Stimulated activated CD8-positive, alpha-beta memory T cell treated with anti-CD3 and anti-CD28 coated beads, Interleukin-2, amount 100 ng/mL, for 48 hours (primary cell): Measurements from ENCODE around the gene STPG3.

Experiments
- DNase-seq, 2 donors: peaks; one replicate each; pipeline ENCODE4 v3.0.0-alpha.2; 2020; ENCODE audit warnings: low read depth in 2 of 2

The STPG3 gene

DNA sequence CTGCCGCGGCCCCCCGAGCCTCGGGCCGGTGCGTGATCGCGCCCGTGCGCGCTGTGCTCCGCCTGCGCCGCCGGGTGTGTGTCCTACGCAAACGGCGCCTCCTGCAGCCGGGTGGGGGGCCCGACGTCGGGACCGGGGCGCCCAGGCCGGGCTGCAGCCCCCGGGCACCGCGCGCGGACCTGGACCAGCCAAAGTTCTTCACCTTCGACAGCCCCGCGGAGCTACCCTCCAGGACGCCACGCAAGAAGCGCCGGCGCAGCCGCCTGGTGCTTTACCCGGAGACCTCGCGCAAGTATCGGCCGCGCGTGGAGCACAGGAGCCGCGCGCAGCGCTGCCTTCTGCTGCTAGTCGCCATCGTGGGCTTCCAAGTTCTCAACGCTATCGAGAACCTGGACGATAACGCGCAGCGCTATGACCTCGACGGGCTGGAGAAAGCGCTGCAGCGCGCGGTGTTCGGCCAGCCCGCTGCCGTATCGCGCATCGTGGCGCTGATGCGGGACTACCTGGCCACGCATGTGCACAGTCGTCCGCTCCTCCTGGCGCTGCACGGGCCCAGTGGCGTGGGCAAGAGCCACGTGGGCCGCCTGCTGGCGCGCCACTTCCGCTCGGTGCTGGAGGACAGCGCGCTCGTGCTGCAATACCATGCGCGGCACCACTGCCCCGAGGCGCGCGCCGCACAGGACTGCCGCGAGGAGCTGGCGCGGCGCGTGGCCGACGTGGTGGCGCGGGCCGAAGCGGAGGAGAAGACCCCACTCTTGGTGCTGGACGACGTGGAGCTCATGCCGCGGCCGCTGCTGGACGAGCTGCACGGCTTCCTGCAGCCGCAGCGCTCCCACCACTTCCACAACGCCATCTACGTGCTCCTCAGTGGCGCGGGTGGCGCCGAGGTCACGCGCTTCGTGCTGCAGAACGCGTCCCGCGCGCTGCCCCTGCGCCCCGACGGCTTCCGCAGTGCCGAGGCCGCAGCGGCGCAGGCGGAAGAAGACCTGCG is 27.9 kb downstream of the STPG3 start:
- no peak for DNase-seq

DNA sequence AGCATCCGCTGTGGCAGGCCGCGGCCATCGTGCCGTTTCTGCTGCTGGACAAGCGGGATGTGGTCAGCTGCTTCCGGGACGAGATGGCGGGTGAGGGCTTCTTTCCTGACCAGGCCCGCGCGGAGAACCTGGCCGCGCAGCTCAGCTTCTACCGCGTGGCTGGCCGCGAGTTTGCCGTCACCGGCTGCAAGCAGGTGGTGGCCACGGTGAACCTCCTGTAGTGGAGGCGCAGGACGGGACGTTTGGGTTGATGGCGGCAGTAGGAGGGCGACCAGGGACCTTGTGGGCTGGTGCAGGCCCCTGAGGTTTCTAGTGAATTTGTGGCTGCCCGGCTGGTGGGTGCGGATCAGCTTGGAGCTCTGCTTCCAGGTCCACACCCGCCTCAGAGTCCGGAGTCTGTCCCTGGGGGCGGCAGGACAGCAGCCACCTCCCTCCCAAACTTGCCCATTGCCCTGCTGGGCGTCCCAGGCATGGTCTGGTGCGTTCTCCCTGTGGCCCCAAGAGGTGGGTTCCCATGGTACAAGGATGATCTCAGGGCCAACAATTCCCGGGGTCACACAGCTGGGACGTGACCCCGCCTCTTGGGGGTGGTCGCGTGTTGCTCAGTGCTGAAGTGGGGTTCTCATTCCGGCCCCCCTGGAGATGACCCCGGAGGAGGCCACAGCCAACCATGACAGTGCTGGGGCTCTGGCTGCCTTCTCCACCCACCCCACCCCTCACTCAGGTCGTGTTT is 28.8 kb downstream of the STPG3 start:
- DNase-seq, result no peak

DNA sequence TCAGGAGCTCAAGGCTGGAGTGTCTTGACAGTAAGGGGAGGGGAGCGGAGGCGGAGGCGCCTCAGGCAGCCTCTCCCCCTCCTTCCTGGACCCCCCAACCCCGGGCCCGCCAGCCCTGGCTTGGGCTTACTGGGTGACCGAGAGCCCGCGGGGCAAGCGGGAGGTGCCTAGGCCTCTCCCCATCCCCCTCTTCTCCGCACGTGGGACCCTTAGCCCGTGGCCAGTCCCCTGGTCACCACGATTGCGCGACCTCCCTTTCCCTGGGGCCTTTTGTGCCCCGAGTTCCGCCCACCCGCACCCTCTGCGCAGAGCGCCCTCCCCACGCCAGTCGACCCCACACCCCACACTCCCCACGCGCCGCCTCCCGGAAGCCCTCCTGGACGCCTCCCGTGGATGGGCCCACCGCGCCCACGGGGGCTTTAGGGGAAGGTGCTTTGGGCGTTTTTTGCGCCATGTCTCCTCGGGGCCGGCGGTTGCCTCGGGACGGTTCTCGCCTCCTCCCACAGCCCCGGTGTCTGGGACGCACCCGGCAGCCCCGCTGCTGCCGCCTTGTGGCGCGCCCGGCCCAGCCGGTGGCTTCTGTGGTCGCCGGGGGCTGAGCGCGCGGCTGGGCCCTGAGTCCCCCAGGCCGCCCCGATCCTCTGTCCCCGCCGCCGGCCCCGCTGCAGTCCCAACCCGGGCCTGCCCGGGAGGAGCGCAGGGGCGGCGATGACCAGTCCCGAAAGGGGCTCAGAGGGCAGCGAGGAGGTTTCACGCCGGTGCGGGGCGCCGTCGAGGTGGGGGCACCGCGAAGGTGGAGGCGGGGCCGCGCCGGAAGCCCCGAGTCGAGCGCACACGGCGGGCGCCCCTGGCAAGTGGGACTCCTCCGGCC is 29.6 kb downstream of the STPG3 start:
- DNase-seq, result no peak

DNA sequence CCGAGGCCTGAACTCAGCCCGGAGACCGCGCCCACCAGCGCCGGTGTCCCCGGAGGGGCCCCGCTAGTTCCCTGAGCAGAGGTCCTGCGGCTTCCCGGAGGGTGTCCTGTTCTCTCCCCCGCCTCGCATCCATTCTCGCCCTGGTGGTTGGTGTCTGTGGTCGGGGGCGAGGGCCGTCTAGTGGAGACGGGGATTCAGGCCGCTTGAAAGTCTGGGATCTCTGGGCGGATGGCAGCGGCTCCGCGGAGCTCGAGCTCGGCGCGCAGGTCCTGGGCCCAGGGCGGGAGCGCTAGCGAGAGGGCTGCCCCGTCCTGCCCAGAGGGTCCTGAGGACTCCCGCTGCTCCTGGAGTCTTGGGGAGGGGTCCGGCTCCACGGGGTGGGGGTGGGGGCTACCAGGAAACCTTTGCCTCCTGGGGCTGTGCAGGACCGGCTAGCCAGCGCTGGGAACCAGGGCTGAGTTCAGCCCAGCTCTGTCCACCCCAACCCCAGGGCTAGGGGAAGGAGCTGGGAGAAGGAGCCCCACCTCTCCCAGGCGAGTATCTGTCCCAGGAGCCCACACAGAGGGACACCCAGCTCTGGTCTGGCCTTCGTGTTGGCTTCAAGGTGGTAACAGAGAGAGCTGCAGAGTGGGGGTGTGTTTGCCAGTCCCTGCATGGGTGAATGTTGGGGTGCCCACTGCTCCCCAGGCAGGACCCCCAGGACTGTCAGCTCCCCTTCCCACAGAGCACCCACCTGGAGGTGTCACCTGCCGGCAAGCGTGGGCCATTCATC is 30.4 kb downstream of the STPG3 start:
- no peak for DNase-seq

DNA sequence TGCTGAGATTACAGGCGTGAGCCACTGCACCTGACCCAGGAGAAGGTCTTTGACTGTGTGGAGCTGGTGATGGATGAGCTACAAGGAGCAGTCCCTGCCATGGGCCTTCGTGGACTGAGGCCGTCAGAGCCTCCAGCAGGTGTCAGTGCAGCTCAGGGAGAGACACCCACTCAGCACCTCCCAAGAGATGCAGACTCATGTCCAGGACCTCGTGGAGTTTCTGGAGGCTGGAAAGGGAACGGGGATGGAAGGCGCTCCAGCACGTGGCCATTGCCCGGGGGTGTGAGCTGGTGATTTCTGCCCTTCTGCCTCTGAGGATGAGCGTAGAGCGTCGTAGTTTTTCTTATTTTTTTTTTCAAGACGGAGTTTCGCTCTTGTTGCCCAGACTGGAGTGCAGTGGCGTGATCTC is 35.9 kb downstream of the STPG3 start:
- DNase-seq, result no peak

DNA sequence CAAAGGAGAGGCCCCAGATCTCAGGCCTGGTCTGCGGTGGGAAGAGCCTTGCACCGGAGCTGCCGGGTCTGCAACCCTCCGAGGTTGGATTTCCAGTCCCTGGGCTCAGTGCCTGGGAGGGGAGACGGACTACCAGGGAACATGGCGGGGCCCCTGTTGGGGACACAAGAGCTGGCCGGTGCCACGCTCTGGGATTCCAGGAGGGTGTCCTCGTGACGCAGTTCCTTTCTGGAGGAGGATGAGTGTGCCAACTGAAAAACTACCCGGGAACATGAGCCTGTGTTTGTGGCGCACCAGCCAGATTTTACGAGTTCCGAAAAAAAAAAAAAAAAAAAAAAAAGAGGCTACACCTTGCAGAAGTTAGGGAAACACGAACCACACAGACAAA is 42.0 kb downstream of the STPG3 start:
- DNase-seq, result no peak

DNA sequence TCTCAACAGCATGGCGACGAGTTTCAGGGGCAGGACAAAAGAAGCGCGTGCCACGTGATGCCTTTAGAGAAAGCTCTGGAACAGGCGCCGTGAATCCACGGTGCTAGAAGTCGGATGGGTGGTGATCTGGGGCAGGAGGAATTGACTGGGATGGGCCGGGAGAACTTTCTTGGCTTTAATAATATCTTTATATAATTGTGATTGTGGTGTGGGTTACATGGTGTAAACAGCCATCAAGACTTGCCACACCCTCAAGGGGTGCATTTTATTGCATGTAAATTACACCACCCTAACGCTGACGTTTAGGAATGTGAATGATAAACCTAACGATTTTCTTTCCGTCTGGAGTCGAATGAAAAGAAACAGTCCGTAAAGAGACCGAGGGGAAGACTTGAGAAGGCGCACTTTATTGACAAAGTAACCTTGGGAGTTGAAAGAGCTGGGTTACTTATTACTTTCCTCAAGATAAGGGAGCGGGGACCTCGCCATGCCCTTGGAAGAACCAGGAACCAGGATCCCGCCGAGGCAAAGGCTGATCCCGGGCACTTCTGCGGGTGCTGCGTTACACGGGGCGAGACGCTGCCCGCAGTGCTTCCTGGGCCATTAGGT is 42.5 kb downstream of the STPG3 start:
- no peak for DNase-seq

DNA sequence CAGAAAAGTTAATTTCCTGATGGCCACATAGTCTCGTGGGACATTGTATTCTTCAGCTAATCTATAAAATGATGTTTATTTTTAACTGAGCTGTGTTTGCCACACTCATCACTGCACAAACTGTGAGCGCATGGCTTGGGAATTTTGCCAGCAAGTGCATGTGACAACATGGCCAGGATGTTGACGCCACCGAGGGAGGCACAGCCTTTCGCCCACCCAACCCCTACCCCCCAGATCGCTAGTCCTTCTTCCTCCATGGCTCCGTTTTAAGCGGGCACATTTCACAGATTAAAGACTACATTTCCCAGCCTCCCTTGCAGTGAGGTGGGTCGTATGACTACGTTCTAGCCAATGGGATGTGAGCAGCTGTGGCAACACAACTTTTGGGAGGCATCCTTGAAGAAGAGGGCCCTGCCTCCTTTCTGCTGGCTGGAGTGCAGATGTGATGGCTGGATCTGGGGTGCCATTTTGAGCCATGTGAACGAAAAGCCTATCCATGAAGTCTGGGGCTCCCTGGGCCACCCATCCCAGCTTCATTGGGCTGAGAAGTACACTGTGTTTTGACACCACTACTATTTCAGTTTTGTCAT is 43.1 kb downstream of the STPG3 start:
- DNase-seq, result no peak

DNA sequence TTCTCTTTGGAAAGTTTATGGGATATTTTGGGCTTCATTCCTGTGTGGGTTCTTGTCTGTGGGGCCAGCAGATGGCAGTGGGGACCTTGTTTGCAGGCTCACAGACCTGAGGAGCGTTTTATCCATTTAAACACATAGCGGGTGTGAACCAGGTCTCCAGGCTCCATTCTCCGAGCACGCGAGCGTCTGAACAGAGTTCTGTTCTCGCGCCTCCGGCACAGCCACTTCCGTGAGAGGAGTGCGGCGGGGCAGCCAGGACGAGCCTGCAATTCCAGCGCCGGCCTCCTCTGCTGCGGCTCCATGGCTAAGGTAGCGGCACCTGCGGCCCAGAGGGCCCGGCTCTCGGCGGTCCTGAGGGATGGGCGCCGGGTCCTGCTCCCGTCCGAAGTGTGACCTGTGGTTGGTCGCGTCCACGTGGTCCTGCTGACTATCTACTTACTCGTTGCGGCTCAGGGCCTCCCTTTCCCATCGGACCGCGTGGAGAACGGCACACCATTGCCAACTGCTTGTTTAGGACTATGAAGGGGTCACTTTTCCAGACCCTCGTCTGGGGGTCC is 43.7 kb downstream of the STPG3 start:
- DNase-seq, result no peak

DNA sequence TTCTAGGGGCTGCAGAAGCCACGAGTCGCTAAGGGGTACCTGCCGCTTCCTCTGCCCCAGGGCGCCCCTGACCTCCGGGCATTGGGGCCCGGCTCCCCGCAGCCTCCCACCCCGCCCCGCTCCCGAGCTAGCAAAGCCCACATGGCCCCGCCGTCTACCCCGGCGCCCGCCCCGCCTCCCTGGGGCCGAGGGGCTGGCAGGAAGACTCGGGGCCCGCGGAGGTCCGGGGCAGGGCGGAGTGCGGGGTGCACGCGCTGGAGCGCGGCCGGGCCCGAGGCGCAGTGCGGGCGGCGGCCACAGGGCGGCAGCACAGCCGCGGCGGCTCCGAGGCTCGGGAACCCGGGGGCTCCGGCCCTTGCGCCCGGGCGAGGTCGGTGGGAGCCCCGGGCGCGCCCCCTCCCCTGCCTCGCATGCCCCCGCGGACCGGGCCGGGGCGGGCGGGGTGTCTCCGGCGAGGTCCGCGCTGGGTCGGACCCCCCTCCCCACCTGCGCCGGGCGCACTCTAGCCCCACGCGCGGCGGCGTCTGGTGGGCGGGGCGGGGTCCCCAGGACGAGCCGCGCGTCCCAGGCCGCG is 44.2 kb downstream of the STPG3 start:
- no peak for DNase-seq

DNA sequence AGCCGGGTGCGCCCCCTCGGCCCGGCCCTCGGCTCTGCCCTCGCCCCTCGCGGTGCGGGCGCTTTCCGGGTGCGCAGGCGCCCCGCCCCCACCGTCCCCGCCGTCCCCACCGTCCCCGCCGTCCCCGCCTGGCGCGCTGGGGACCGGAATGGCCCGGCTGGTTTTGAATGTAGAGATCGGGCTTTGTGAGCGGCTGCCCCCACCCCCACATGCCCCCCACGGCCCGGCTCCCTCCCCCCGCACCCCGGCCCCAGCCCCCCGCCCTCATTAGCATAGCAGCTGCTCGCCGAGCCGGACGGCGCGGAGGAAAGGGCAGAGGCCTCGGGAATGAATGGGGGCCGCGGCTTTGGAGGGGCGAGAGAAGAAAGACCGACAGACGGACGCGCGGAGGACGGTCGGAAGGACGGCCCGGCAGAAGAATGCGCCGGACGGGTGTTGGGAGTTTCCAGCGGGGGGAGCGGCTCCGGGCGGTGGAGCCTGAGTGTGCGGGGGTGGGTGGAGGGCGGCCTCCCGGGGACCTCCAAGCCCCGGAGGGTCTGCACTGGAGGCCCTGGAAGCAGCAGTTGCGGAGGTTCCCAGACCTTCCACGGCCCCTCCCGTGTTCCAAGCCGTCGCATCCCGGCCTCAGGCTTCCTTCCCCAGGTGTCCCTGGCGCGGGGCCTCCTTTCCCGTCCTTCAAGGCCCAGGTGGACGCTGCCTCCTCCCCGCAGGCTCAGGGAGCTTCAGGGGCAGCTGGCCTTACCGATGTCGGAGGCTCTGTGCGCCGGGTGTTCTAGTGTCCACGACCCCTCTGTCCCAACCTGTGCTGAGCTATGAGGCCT is 45.0 kb downstream of the STPG3 start:
- no peak for DNase-seq

DNA sequence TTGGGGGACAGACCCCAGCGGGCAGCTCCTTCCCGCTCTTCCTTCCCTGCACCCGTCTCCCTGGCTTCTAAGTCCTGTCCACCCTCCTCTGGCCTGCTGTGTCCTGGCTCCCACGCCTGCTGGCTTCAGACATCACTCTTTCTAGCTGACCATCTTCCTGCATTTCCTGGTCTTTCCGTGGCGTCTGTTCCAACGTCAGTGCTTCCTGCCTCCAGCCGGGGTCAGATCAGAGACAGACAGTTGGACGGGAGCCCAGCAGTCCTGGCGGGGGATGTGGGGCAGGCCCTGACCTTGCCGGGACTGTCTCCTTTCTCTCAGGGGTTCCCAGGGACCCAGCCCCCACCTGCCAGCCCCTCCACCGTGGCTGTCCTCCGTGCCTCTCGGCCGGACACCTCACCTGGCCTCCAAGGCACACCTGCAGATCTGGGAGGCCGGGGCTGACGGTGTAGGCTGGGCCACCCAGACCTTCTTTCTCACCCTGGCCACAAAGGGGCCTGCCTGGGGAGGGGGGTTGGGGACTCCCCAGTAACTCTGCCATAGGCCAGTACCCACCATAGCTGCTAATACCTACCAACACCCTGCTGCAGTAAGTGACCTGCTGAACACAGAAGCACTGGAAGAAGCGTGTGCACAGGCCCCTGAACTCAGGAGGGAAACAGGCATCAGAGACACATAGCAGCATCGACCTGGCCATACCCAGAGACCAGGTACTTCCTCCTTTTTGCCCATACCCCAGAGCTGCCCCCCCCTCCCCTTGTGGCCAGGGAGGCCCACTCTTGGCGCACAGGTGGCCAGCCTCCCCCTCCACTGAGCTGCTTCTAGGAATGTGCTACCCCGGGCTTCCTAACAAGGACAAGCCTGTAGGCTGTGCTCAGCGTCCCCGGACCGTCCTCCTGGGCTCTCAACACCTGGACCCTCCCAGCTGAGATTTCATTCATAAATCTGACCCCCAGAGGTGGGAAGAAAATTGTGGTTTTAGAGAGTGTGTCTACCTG is 45.9 kb downstream of the STPG3 start:
- DNase-seq, result no peak

DNA sequence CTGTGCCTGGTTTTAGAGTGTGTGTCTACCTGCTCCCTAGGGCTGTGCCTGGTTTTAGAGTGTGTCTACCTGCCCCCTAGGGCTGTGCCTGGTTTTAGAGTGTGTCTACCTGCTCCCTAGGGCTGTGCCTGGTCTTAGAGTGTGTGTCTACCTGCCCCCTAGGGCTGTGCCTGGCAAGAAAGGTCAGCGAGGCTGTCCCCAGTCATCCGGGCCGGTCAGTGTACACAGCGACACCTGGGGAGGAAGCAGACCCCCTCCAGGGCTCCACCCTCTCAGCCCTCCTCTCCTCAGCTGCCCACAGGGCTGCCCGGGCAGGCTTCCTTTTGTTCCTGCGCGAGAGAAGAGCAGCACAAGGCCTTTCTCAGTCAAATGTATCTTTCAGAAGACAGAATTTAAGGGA is 46.9 kb downstream of the STPG3 start:
- DNase-seq, result no peak

DNA sequence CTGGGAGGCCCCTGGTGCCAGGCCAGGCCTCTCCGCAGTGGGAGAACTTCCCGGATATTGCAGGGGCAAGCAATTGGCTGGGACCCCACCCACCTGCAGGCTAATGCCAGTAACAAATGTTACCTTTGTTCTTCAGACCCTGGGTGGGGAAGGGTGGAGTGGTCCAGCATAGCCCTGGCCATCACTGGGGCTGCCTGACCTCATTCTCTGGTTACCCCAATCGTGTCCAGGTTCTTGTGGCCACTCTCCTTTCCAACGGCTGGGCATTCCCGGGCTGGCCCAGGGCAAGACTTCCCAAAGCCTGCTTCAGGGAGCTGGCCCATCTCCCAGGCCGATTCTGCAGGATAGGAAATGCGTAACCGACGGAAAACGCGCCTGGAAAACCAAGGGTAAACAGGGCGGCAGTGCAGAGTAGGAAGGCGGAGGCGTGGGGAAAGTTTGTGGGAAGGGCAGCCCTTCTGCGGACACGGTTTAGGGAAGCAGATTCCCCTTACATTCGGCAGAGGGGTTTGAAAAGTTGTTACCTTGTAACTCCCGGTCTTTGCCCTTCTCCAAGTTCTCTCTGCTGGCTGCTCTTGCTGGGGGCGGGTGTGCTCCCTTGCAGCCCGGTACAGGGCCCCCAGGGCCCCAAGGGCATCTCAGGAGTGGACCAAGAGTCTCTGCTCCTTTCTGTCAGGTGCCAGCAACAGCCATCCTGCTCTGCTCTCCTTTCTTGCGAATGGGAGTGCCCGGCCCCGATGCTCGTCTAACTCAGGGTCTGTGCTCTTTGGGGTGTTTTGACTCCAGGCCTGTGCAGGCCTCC is 47.5 kb downstream of the STPG3 start:
- no peak for DNase-seq

DNA sequence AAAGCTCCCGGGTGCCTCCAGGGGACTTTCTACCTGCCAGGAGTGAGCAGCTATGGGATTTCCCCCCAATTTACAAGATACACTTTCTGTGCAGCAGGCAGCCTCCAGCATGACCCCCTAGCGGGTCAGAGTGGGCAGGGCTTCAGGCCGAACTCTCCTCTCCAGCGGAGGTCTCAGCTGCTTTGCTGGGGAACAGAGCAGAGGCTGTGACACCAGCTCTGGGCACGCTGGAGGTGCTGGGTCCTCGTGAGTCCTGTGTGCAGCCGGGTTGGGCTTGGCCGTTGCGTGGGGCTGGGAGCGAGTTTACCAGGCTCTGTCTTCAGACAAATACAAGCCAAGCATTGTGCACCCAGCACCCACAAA is 48.1 kb downstream of the STPG3 start:
- no peak for DNase-seq

DNA sequence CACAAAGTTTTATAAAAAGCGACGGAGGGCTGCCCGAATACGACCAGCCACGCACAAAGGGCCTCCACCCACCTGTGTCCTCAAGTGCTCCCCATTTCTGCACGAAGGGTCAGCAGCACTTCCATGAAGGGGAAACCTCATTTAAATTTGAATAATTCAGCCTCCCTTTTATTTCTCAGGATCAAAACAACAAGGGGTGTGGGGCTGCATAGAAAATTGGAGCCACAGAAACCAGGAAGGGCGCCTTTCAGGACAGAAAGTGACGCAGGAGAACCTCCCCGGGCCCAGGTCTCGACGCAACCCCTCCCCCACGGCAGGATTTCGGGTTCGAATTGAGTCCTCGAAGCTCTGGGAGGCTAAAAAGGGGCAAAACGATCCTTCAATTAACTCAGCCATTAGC is 48.9 kb downstream of the STPG3 start:
- no peak for DNase-seq

DNA sequence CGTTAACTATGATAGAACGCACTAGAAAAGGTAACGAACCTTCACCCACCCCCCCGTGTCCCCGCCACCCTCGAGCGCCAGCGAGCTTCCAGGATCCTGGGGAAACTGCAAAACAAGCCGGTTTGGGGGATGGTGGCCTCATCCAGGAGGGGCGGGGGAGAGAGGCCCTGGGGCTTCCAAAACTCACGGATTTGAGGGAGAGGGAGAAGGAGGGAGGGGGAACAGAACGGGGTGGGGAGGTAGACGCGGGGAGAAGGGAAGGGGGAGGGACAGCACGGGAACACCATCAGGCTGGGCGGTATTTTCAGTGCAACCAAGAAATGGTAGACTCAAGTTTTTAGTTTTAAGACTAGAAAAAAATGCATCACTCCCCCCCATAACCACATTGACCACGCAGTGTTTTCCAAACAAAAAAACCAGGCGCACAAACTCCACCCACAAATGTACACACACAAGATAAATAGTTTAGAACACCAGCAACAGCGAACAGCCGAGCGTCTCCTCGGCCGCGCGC is 49.5 kb downstream of the STPG3 start:
- DNase-seq, result no peak
